GM10847 (cell line): ENCODE measurements around the gene SLC2A13.

ENCODE experiments used
- POLR2A ChIP-seq: IDR thresholded peaks from 2 replicates; pipeline ENCODE4 v1.6.1; 2011; ENCODE audit not compliant: insufficient read length; ENCODE audit errors: extremely low read depth

SLC2A13 gene

DNA sequence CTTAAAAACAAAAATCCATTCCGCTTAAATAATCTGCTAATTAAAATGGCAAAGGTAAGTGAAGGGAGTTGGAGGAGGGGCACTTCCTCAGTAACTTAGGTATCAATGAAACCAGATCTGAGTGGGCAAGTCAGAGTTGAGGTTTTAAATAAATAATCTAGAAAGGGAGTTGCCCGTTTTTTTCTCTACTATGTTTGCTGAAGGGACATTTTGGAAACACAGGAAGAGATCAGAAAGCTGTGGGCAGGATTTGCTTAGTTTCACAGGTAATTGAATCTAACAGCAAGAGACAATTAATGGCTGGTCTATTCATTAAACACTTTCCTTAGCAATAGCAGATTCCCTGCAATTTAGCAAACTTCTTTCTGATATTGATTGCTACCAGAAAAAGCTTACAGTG is 300.2 kb downstream of the SLC2A13 start:
- TF ChIP-seq POLR2A = no peak

DNA sequence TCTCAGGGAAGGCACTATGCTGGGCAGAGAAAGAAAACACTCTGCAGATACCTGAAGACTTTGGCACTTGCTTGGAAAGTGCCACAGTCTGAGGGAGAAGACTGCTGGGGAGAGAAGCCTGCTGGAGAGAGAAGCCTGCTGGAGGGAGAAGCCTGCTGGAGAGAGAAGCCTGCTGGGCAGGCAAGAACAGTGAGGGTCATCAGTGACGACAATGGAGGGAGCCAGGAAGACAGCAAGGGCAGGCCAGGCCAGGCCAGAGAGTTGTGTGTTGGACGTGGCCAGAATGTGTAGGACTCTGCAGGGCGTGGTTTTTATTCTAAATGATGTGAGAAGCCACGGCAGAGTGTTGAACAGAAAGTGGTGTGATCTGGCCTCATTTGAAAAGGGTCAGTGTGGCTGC is 301.0 kb downstream of the SLC2A13 start:
- TF ChIP-seq POLR2A = no peak

- no peak for TF ChIP-seq POLR2A
These were observed 301.4 kb downstream of the SLC2A13 start for GRCh38 chr12:39804479-39804878.

GRCh38 chr12:39803151-39803550 is 302.7 kb downstream of the SLC2A13 start:
- no peak for TF ChIP-seq POLR2A

DNA sequence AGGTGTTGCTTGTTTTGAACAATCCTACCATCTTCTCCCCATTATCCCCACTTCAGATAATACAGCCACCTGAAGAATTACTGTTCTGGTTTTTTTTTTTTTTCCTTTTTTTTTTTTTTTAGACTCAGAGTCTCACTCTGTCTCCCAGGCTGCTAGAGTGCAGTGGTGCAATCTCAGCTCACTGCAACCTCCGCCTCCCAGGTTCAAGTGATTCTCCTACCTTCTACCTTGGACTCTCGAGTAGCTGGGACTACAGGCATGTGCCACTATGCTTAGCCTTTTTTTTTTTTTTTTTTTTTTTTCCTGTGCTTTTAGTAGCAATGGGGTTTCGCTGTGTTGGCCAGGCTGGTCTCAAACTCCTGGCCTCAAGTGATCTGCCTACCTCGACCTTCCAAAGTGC is 306.9 kb downstream of the SLC2A13 start:
- no peak for TF ChIP-seq POLR2A

- TF ChIP-seq POLR2A = no peak
These were observed 307.5 kb downstream of the SLC2A13 start for GRCh38 chr12:39798429-39798828.

- no peak for TF ChIP-seq POLR2A
These were observed 310.4 kb downstream of the SLC2A13 start for GRCh38 chr12:39795481-39795880.

- TF ChIP-seq POLR2A = no peak
These were observed 312.9 kb downstream of the SLC2A13 start for GRCh38 chr12:39792938-39793337.

DNA sequence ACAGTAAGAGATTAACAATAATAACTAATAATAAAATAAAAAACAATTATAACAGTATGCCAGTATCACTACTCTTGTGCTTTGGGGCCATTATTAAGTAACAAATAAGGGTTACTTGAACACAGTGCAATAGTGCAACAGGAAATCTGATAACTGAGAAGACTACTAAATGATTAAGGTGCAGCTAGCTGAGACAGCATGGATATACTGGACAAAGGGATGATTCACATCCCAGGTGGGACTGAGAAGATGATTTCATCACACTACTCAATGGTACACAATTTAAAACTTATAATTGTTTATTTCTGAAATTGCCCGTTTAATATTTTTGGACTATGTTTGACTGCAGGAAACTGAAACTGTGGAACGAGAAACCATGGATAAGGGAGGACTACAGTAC is 317.6 kb downstream of the SLC2A13 start:
- no peak for TF ChIP-seq POLR2A

- no peak for TF ChIP-seq POLR2A
These were observed 323.8 kb downstream of the SLC2A13 start for GRCh38 chr12:39782026-39782545.

- no peak for TF ChIP-seq POLR2A
These were observed 324.9 kb downstream of the SLC2A13 start for GRCh38 chr12:39780913-39781446.

DNA sequence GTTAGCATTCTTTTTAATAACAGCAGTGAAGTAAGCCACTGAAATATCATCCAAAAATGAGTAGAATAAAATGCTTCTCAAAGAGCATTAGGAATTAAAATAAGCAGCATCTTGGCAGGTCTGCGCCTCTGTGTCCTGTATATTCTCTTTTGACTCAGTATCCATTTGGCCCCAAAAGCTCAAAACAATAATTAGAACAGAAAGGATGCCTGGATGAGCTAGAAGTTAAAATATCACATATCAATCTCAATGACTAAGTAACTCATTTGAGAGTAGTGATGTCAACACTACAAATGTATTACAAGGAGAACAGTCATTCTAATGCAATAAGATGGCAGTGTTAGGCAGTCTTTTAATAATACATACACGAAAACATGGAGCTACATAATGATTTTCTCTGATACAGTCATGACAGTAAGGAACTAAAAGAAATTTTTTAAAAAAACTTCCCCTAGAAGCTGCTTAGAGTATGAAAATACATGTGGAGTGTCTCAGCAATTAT is 325.4 kb downstream of the SLC2A13 start:
- TF ChIP-seq POLR2A = no peak

- no peak for TF ChIP-seq POLR2A
These were observed 326.0 kb downstream of the SLC2A13 start for GRCh38 chr12:39779768-39780340.

GRCh38 chr12:39777465-39777864 is 328.4 kb downstream of the SLC2A13 start:
- no peak for TF ChIP-seq POLR2A

- TF ChIP-seq POLR2A = no peak
These were observed 332.6 kb downstream of the SLC2A13 start for GRCh38 chr12:39773266-39773665.

DNA sequence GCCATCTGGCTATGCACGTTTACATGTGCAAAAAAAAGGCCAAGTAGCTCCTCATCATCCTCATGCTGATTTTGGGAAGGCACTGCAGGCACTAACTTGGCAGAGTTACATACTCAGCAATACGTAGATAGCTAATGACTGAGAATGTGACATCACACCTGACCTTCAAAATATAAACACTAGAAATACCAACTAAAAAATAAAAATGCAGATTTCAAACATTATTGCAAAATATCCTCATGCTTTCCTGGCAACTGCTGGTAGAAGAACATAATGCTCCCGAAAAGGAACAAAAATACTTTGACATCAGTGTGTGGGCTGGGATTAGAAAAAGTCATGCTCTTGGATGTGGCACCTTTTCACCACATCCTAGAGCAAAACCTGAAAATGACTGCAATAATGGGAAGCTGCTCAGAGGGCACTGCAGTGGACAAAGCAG is 333.0 kb downstream of the SLC2A13 start:
- TF ChIP-seq POLR2A = no peak

DNA sequence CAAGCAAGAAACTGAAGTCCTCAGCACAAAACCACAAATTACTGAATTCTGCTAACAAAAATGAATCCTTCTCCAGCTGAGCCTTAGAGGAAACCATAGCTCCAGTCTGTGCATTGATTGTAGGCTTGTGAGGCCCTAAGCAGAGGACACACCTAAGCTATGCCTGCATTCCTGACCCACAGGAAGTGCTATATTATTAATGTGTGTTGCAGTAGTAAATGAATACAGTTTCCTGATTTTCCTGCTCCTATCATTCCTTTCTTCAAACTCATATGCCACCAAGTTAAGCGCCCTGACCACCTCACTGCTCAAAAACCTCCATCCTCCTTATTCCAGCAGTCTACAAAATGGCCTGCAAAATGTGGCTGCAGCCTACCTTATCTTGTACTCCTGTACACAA is 334.4 kb downstream of the SLC2A13 start:
- no peak for TF ChIP-seq POLR2A
